Epithelial cell of proximal tubule (primary cell): Measurements from ENCODE around the gene CCDC187. TPM values are rescaled to one million over a fixed set of nuclear protein-coding genes. Genes with fewer than 3 reads are reported as not detected.

Experiments used
- DNase-seq: peaks from one replicate; pipeline ENCODE4 v3.0.0-alpha.2; 2011; ENCODE audit warnings: low read depth
- H3K4me3 ChIP-seq: 2 replicates; pipeline ENCODE4 v1.5.1; 2011; ENCODE audit warnings: low read depth, mild to moderate bottlenecking, low read length
- CTCF ChIP-seq: conservative IDR thresholded peaks from 2 replicates; pipeline ENCODE4 v1.5.1; 2012; ENCODE audit warnings: low read depth, mild to moderate bottlenecking, low read length
- total RNA-seq: library from RNA; depleted of rRNA; stranded (reverse); fragments of >200 nt; gene quantifications from 2 replicates; pipeline ENCODE4 v1.2.3, GENCODE V29; 2015

The CCDC187 gene
- total RNA-seq, 1 donor from 2014 or later: 0.75 TPM

GRCh38 chr9:136255166-136255538 is 48.7 kb downstream of the CCDC187 start:
- H3K4me3 ChIP-seq: no peak overlapping the region
- no peak for DNase-seq
- no peak for TF ChIP-seq CTCF

- no peak for DNase-seq
- no peak overlapping the region for H3K4me3 ChIP-seq
- TF ChIP-seq CTCF: no peak
Measured at GRCh38 chr9:136254381-136255165, 49.3 kb downstream of the CCDC187 start.

GRCh38 chr9:136253246-136254130 is 50.4 kb downstream of the CCDC187 start:
- H3K4me3 ChIP-seq: no peak overlapping the region
- no peak for TF ChIP-seq CTCF
- DNase-seq: no peak

GRCh38 chr9:136252846-136253245 is 51.0 kb downstream of the CCDC187 start:
- H3K4me3 ChIP-seq: no peak overlapping the region
- TF ChIP-seq CTCF: no peak
- DNase-seq: no peak

- no peak for DNase-seq
- no peak overlapping the region for H3K4me3 ChIP-seq
- TF ChIP-seq CTCF: no peak
Measured at GRCh38 chr9:136252281-136252680, 51.6 kb downstream of the CCDC187 start.

GRCh38 chr9:136251264-136252115 is 52.4 kb downstream of the CCDC187 start:
- DNase-seq: no peak
- TF ChIP-seq CTCF: no peak
- no peak overlapping the region for H3K4me3 ChIP-seq
